CD4-positive, alpha-beta T cell treated with Interleukin-15 for 4 hours (primary cell): ENCODE measurements around the gene RNF148.

Experiments
- DNase-seq: peaks from one replicate; pipeline ENCODE4 v3.0.0-alpha.2; 2020; ENCODE audit warnings: low spot score

RNF148 gene

DNA sequence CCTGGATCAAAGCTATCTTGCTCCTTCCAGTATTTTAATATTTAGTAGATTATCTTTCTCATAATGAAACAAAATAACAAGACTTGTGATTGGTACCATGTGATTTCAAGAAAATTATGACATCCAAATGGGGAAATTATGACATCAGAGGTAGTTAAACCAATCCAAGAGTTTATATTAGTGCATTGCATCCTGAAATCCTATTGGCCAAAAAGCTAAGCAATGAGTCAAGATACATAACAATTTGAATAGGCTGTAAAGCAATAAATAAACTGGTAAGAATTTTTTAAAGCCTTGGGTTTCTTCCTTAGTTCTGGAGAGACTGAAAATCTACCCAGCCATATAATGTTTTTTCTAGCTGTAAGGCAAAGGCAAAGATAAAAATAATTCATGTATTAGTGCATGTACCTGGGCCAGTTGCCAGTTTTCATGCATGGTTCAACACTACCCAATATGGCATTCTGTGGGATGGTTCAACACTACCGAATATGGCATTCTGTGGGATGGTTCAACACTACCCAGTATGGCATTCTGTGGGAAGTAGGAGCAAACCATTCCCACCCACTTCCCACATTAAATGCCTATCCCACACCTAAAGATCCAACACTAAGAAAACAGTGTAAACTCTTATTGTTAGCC, at the start of gene RNF148:
RNF148 (minus strand) TSS at position 51 of the 639 bp plus-strand sequence. CDS start 172 bp downstream, outside the sequence.
- no peak for DNase-seq

GRCh38 chr7:122750389-122750788, 47.7 kb upstream of the RNF148 start:
- DNase-seq: no peak

- DNase-seq: no peak
Observed at GRCh38 chr7:122748195-122748594, 45.5 kb upstream of the RNF148 start.

DNA sequence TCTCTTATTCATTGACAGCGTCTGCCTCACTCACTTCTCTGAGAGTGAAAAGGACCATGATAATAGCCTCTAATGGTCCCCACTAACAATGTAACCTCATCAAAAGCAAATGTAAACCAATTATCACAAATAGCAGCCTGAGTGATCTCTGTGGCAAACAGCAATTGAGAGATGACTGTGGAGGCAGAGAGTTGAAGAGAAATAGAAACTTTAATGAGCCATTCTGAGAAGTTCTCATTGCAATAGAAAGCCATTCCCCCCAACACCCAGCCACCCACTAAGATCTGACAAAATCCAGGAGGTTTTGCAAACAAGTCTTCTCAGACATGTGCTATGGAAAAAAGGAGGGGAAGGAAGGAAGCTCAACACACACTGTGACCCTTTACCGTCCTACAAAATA, 44.2 kb upstream of the RNF148 start:
- no peak for DNase-seq

DNA sequence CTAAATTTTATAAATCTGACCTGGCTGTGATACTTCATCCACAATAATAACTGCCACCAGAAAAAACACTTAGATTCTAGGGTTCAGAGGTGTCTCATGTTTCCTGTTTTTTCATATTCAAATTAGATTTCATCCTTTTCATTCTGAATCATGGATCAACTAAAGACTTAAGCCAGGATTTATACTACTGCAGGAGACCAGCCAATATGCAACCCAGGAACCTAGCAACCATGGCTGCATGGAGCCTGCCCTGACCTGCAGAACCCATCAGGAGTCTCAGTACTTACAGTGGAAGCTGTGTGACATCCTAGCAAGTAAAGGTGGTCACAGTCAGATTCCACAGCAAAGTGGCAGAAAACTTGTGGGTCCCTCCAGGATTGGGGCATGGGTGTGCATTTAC, 40.5 kb upstream of the RNF148 start:
- no peak for DNase-seq

GRCh38 chr7:122738947-122739346, 36.2 kb upstream of the RNF148 start:
- no peak for DNase-seq

DNA sequence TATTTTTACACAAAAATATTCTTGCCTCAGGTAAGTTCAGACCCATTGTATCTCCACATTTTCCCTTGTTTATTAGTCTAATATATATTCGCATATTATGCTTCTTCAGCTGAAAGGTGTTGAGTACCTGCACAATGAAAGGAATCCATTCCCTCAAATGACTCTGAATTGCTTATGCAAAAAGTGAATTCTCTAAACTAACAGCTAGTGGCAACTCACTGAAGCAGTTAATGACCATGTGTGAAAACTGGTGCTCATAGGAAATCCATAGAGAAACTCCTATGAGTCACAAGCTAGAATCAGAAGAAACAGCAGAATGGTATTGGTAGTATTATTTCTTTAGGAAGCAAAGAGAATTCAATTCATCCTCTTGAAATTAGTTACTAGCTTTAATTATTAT, 33.5 kb upstream of the RNF148 start:
- no peak for DNase-seq

DNA sequence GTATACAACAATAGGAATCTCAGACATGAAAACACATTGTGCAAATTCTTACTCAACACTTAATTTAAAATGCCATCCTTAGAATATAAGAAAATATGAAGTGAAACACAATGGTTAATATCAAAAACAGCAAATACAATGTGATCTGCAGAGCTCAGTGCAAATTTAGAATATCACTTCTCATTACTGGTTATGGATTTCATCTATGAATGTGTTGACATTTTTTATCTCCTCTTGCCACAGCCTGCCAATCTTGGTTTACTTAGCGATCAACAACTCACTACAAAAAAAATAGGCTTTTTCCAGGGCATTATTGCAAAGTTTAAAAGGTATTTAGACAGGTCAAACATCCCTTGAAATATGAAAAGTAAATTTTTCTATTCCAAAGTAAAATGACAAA, 25.0 kb upstream of the RNF148 start:
- no peak for DNase-seq

DNA sequence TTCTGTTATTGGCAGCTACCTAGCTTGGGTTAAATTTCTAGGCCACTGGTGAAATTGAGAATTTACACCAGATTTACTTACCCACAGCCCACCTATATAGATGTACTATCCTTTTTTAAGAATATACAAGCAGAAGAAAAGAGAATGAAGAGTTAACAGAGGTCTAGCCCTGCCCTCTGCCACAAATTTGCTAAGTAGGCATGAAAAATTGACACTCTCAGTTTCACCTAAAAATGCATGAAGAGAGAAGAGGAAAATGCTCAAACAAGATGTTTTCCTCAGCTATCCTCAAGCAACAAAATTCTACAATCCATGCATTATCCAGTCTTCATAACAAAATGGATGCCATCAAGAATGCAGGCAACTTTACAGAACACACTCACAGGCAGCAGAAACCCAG, 24.6 kb upstream of the RNF148 start:
- DNase-seq: no peak

- no peak for DNase-seq
Observed at GRCh38 chr7:122726881-122727280, 24.2 kb upstream of the RNF148 start.

DNA sequence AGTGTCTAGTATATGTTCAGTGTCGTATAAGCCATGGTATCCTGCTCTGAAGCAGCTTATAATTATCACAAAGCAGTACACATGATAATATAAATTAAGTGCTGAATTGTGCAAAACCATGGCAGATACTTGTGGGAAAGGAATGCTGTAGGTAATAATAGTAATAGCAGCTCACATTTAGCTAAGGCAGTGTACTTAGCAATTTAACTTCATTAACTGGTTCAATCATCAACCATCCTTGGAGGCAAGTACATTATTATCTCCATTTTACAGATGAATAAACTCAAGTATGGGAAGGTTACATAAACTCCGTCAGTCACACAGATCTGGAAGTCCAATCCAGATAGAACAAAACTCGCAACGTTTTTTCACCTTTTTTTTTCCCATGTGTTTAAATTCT, 21.6 kb upstream of the RNF148 start:
- DNase-seq: no peak

DNA sequence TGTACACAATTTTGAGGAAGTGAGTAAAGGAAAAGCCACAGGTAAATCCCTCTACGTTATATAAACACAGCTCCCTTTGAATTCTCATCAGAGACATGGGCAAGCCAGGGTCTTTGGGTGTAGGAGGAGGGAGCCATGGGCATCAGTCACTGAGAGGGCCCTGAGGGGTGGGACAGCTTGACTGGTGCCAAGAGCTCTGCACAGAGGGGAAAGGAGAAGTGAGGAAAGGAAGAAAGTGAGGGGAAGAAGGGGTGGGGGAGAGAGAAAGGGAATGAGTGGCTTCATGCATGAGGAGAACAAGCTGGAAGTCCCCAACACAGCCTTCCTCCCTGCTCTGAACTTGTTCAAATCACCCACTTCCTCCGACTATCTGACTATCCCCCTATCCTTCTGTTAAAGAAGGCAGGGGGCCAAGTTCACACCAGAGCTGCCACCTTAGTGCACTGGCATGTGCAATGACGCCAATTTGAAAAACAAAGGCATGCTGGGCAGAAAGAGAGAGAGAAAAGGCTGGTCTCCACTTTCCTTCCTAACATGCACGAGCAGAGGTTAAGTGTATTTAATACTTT, 16.4 kb upstream of the RNF148 start:
- DNase-seq: no peak

- no peak for DNase-seq
Observed at GRCh38 chr7:122717356-122718089, 14.8 kb upstream of the RNF148 start.

DNA sequence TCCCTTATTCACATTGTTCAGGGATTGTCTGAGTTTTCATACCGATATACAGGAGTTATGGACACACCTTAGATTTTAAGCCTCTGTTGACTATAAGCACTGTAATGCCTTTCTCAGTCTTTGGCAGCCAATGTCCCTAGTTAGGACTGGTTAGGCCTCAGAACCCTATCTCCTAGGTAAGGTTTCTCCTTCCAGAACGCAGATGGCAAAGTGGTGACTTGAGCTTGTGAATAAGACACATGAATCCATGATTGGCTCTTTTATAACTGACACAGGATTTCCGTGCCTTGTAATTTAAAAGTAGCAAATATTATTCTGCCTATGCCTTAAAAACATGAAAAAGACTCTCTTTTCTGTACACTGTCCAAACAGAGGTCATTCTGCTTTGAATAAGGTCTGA, 12.5 kb upstream of the RNF148 start:
- no peak for DNase-seq

DNA sequence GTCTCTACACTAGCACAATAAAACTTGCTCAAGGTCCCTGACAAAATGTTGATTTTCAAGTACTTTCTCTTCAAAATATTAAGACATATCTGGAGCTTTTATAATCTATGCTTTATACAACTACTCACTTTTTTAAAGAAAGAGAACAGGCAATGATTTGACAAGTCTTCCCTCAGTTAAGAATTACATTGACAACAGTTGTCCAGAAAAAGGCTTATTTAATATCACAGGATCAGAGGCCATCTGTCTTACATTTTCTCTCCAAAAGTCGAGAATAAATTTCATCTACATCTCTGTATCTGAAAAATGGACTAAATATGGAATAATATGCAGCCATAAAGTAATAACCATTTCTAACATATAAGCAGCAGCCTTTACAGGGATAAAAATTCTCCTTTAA, 8.2 kb upstream of the RNF148 start:
- no peak for DNase-seq

DNA sequence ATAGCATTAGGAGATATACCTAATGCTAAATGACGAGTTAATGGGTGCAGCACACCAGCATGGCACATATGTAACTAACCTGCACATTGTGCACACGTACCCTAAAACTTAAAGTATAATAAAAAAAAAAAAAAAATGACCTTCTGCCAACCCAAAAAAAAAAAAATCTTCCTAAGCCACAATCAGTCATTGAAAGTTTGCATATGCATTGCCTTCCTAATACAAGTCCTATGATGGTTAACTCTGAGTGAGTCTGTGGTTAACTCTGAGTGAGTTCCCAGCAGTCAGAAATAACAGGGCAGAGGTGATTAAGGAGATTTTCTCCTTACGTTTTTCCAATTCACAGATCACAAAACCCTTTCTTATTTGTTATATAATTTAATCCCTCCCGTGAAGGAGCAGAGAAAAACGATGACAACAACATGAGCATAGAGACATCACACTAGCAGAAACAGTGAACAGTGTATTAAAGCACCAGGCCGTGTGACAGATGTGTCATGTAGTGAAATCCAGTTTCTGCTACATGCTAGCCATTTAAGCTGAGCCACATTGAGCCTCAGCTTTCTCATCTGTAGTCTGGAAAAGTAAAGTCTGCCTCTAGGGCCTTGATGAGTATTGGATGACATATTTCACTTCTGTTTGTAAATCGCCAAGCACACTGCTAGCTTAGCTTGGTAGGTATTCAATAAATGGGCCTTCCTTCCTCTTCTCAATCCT, 7.4 kb upstream of the RNF148 start:
- no peak for DNase-seq

DNA sequence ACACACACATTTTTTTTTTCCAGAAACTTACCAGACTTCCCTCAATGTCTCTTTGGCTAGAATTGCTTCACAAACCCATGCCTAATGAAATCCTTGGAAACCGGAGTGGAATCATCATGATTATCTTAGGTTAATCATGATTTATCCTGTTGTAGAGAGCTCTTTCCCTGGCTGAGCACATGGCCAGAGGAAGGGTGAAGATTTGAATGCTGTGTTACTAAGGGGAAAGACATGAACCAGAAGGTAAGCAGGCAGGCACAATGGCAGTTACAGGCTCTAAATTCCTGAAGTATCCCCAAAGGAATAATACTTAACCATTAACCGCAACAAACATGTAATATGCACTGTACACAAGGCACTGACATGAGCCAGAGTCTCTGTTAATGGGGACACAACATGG, 4.1 kb upstream of the RNF148 start:
- no peak for DNase-seq

GRCh38 chr7:122699017-122699416, 3.7 kb downstream of the RNF148 start, which contains the start of gene RNF133:
RNF133 (minus strand) TSS chr7:122699117; CDS start chr7:122698918, 199 bp downstream.
- no peak for DNase-seq

GRCh38 chr7:122695816-122696215, 6.9 kb downstream of the RNF148 start:
- no peak for DNase-seq

DNA sequence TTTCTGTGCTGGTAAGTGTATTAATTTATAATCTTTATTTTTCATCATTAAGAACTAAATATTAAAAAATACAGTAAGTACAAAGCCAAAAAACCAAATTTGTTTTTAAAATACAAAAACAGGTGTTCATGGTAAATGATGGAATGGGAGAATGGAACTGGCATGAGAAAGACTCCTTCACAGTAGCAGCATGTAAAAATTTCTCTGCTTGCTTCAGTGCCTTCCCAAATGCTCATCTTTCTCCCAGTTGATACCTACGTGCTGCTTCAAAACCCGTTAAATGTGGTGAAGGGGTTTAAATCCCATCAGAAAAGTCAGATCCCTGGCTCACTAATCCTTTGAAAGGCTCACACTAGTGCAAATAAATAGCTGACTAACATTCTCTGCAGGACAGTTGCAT, 8.0 kb downstream of the RNF148 start:
- DNase-seq: no peak

GRCh38 chr7:122692769-122693309, 9.9 kb downstream of the RNF148 start:
- no peak for DNase-seq

DNA sequence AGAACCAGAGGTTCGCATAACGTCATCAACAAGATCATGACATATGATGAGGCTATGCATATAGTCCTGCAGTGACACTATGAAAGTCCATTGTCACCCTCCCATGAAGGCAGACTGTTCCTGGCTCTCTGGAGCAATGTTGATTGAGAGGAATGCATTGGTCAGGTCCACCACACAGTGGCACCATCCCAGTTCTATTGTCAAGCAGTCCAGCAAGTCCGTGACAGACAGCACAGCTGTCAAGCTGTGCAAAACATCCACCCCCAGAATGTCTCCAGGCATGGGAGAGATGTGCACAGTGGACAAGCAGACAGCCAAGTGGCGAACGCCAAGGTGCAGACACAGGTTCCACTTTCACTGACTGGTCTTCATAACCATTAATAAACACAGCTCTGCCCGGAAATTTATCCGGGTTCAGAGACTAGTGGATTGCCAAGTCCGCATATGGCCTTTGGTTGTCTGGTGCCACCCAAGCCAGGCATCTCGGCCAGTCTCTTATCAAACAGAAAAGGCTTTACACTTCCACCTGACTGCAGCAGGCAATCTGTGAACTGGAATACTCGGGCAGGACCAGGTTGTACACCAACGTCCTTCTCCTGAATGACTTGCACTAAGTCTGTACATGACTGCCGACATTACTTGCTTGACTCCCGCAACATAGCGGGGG, 11.0 kb downstream of the RNF148 start:
- no peak for DNase-seq
